NCI-H748 (cell line): Measurements from ENCODE around the gene TCF23.
"Not testable (repeated sequence)": the region's sequence is repeated elsewhere in the genome, so short reads cannot be mapped to it uniquely, and the experiment has no call there.

Experiments used
- DNase-seq: peaks from one replicate; lab custom pipeline; 2025; ENCODE audit not compliant: unreplicated experiment; lab: John Stamatoyannopoulos, UW

The TCF23 gene

GRCh38 chr2:27186613-27187345 lies 38.0 kb downstream of the TCF23 start:
- no peak for DNase-seq

GRCh38 chr2:27189989-27190388 lies 41.2 kb downstream of the TCF23 start:
- no peak for DNase-seq

- peak; percentile 60 for DNase-seq
Measured at GRCh38 chr2:27191070-27191829, 42.4 kb downstream of the TCF23 start.

- DNase-seq: peak; percentile 30
Measured at GRCh38 chr2:27194538-27195354, 45.9 kb downstream of the TCF23 start.

DNA sequence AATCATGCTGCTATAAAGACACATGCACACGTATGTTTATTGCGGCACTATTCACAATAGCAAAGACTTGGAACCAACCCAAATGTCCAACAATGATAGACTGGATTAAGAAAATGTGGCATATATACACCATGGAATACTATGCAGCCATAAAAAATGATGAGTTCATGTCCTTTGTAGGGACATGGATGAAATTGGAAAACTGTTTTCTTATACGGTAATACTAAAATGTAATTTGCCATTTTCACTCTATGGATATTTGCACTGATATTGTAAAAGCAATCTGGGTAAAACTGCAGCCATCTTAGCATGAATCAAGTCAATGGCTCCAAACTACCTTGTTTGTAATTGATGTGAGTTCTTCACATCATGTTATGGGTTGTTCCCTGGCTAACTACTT lies 47.0 kb downstream of the TCF23 start:
- not testable (repeated sequence) for DNase-seq

GRCh38 chr2:27198068-27198467 lies 49.3 kb downstream of the TCF23 start:
- DNase-seq: not testable (repeated sequence)

- DNase-seq: no peak
Measured at GRCh38 chr2:27198627-27199026, 49.8 kb downstream of the TCF23 start.

GRCh38 chr2:27199241-27199640 lies 50.4 kb downstream of the TCF23 start:
- no peak for DNase-seq

GRCh38 chr2:27201675-27202074 lies 52.9 kb downstream of the TCF23 start:
- DNase-seq: no peak

GRCh38 chr2:27202854-27203253 lies 54.0 kb downstream of the TCF23 start:
- no peak for DNase-seq

- no peak for DNase-seq
Measured at GRCh38 chr2:27203741-27204140, 54.9 kb downstream of the TCF23 start.

DNA sequence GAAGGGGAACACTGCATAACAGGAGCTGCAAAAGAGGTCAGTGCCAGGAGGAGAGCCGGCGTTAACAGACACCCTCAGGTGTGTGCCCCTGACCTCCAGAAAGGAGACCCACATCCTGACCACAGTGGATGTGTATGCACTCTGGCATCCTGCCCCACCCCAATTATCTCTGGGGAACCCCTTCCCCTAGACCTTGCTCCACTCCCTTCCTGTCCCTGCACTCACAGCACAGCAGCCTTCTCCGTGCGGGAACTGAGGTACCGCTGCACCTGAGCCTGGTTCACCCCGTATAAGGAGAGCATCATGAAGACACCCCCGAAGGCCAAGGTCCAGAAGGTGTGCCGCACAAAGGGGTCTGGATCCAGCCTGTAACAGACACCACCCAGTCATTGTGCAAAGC lies 55.8 kb downstream of the TCF23 start:
- no peak for DNase-seq

DNA sequence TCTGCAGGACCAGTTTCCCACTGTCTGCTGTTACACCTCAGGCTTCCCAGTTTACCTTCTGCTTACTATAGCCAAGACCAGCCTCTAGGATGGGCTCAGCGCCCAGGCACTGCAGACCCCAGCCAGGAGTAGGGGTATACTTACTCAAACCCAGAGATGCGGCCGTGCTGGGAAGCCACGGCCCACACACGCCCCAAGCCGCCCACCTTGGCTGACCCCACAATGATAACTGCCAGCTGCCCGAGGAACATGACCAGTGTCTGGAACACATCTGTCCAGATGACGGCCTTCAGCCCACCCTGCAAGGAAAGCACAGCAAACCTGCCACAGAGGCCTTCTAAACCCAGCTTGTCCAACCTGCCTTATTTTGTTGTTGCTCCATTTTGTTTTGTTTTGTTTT lies 56.4 kb downstream of the TCF23 start:
- DNase-seq: no peak

- DNase-seq: no peak
Measured at GRCh38 chr2:27206346-27206745, 57.5 kb downstream of the TCF23 start.
